PC-3 (cell line): ENCODE data around the gene ADARB2. TPM values are rescaled to one million over a fixed set of nuclear protein-coding genes. Genes with fewer than 3 reads are reported as not detected.

ENCODE experiments used
- ATAC-seq: fragments of 200-7000 bp; cut with Tn5 transposase; 2 replicates; pipeline ENCODE4 v1.9.1; 2020; ENCODE audit warnings: mild to moderate bottlenecking, moderate library complexity
- BruUV-seq: library from RNA; stranded (reverse); fragments of 400-500 nt; replicated peaks from 2 replicates; lab custom pipeline; 2021; lab: Mats Ljungman, UMichigan
- CTCF ChIA-PET: fragments of 300-600 bp; sonication (Branson Sonifier 250); formaldehyde crosslinking; loops from one replicate; lab custom pipeline; 2022; ENCODE audit warnings: antibody characterized with exemption; lab: Charles Lee
- POLR2A ChIA-PET: fragments of 300-600 bp; sonication (Branson Sonifier 250); formaldehyde crosslinking; loops from one replicate; lab custom pipeline; 2022; ENCODE audit warnings: antibody characterized with exemption; ENCODE audit not compliant: unreplicated experiment; lab: Charles Lee
- DNase-seq: peaks from one replicate; pipeline ENCODE4 v3.0.0-alpha.2; 2015
- H2AFZ ChIP-seq: fragments of 300-600 bp; sonication (generic); 2 replicates; pipeline ENCODE4 v1.6.0; 2016; ENCODE audit warnings: antibody characterized with exemption, low read length
- H3F3A ChIP-seq: fragments of 300-600 bp; sonication (generic); one replicate; pipeline ENCODE4 v1.6.0; 2017; ENCODE audit warnings: antibody characterized with exemption, low read length, control low read depth, mild to moderate bottlenecking; ENCODE audit not compliant: unreplicated experiment
- H3K27ac ChIP-seq: fragments of 300-600 bp; sonication (generic); 2 replicates; pipeline ENCODE4 v1.5.1; 2016; ENCODE audit warnings: mild to moderate bottlenecking, low read length
- H3K27me3 ChIP-seq: fragments of 300-600 bp; sonication (generic); 2 replicates; pipeline ENCODE4 v1.6.1; 2016; ENCODE audit warnings: low read length, mixed read lengths
- H3K36me3 ChIP-seq: fragments of 300-600 bp; sonication (generic); 2 replicates; pipeline ENCODE4 v1.6.1; 2016; ENCODE audit warnings: low read depth, mixed run types, low read length, mixed read lengths
- H3K4me1 ChIP-seq: fragments of 300-600 bp; sonication (generic); 2 replicates; pipeline ENCODE4 v1.5.1; 2016; ENCODE audit warnings: low read length; ENCODE audit not compliant: insufficient read depth
- H3K4me2 ChIP-seq: fragments of 300-600 bp; sonication (generic); 2 replicates; pipeline ENCODE4 v1.6.0; 2016; ENCODE audit warnings: low read length
- H3K4me3 ChIP-seq: fragments of 300-600 bp; sonication (generic); 2 replicates; pipeline ENCODE4 v1.5.1; 2016; ENCODE audit warnings: mild to moderate bottlenecking, low read length, mixed read lengths
- H3K79me2 ChIP-seq: fragments of 300-600 bp; sonication (generic); 2 replicates; pipeline ENCODE4 v1.6.1; 2017; ENCODE audit warnings: low read length, mixed read lengths
- H3K9ac ChIP-seq: fragments of 300-600 bp; sonication (generic); 2 replicates; pipeline ENCODE4 v1.6.0; 2016; ENCODE audit warnings: mild to moderate bottlenecking, low read length
- H3K9me2 ChIP-seq: fragments of 300-600 bp; sonication (generic); replicated peaks from 2 replicates; pipeline ENCODE4 v1.6.1; 2016; ENCODE audit warnings: mixed run types, low read length, mixed read lengths
- H3K9me3 ChIP-seq: fragments of 300-600 bp; sonication (generic); 2 replicates; pipeline ENCODE4 v1.6.1; 2016; ENCODE audit warnings: low read length, mixed read lengths
- H4K20me1 ChIP-seq: fragments of 300-600 bp; sonication (generic); 2 replicates; pipeline ENCODE4 v1.6.1; 2016; ENCODE audit warnings: low read length, mixed read lengths
- CTCF ChIP-seq: fragments of 300-600 bp; sonication (generic); conservative IDR thresholded peaks from 2 replicates; pipeline ENCODE4 v1.5.1; 2017; ENCODE audit warnings: antibody characterized with exemption, low read depth, mild to moderate bottlenecking, low read length
- EZH2 ChIP-seq: fragments of 300-600 bp; sonication (generic); IDR thresholded peaks from one replicate; pipeline ENCODE4 v1.6.1; 2017; ENCODE audit warnings: antibody characterized with exemption, mild to moderate bottlenecking, low read length; ENCODE audit not compliant: unreplicated experiment
- EZH2phosphoT487 ChIP-seq: fragments of 300-600 bp; sonication (generic); IDR thresholded peaks from 2 replicates; pipeline ENCODE4 v1.6.1; 2018; ENCODE audit warnings: mild to moderate bottlenecking, antibody characterized with exemption, low read length, borderline replicate concordance
- intact Hi-C: fragments of 100-400 bp; cut with micrococcal nuclease; formaldehyde crosslinking; loops from 2 replicates; pipeline ENCODE4 v1.9.0; 2023
- total RNA-seq: library from RNA; depleted of rRNA; stranded (reverse); fragments of >200 nt; gene quantifications from 2 replicates; pipeline ENCODE4 v1.2.3, GENCODE V29; 2014

The ADARB2 gene
- total RNA-seq, 1 experiment from 2014 or later: not detected

GRCh38 chr10:1183701-1184100, 553.6 kb downstream of the ADARB2 start:
- Histone ChIP-seq H3K4me3 (no peak overlapping the region), H3K4me1 (no peaks in the 10 kb centered on the region), H3K27me3 (peaks cover 18% of the 10 kb centered on the region), H3K27ac (no peak overlapping the region), H3K9me3 (no peaks in the 10 kb centered on the region), H3K4me2 (no peak overlapping the region), H3K9ac (no peak overlapping the region), H3K9me2 (no peaks in the 10 kb centered on the region), H4K20me1 (no peaks in the 10 kb centered on the region), H3F3A (no peaks in the 10 kb centered on the region), H3K79me2 (no peaks in the 10 kb centered on the region), H3K36me3 (no peaks in the 10 kb centered on the region), H2AFZ (no peak overlapping the region)
- TF ChIP-seq EZH2phosphoT487: no peak
- TF ChIP-seq CTCF: no peak
- TF ChIP-seq EZH2: no peak
- no TSS peak for BruUV-seq
- intact Hi-C loops: no loop called here
- DNase-seq (no peak), ATAC-seq (no peak)
- ChIA-PET CTCF (no interaction called here), POLR2A (no interaction called here)

- no peaks in the 10 kb centered on the region for H3K4me1 ChIP-seq
- no peaks in the 10 kb centered on the region for H3K79me2 ChIP-seq
- no peak overlapping the region for H3K27ac ChIP-seq
- POLR2A ChIA-PET: no interaction called here
- DNase-seq (no peak), ATAC-seq (no peak)
- H2AFZ ChIP-seq: no peak overlapping the region
- no peak for TF ChIP-seq EZH2
- CTCF ChIA-PET: no interaction called here
- intact Hi-C loops: no loop called here
- H3K36me3 ChIP-seq: no peaks in the 10 kb centered on the region
- H4K20me1 ChIP-seq: no peaks in the 10 kb centered on the region
- H3K4me2 ChIP-seq: no peak overlapping the region
- H3K9me2 ChIP-seq: no peaks in the 10 kb centered on the region
- H3K9ac ChIP-seq: no peak overlapping the region
- H3K27me3 ChIP-seq: peaks cover 24% of the 10 kb centered on the region; the same call in 1 of the 2 replicates
- no peaks in the 10 kb centered on the region for H3K9me3 ChIP-seq
- no peak overlapping the region for H3K4me3 ChIP-seq
- BruUV-seq: no TSS peak
- H3F3A ChIP-seq: no peaks in the 10 kb centered on the region
Measured at GRCh38 chr10:1183033-1183396, 554.3 kb downstream of the ADARB2 start.

GRCh38 chr10:1182280-1183032, 554.9 kb downstream of the ADARB2 start:
- Histone ChIP-seq H2AFZ (no peak overlapping the region), H3K27ac (no peak overlapping the region), H3K36me3 (no peaks in the 10 kb centered on the region), H3K9me3 (no peaks in the 10 kb centered on the region), H3K4me2 (no peak overlapping the region), H3K27me3 (peaks cover 26% of the 10 kb centered on the region; the same call in 1 of the 2 replicates), H3K79me2 (no peaks in the 10 kb centered on the region), H3K4me1 (no peaks in the 10 kb centered on the region), H3F3A (no peaks in the 10 kb centered on the region), H3K9ac (no peak overlapping the region), H4K20me1 (no peaks in the 10 kb centered on the region), H3K4me3 (no peak overlapping the region), H3K9me2 (no peaks in the 10 kb centered on the region)
- POLR2A ChIA-PET: no interaction called here
- TF ChIP-seq EZH2 (no peak), CTCF (no peak), EZH2phosphoT487 (no peak)
- DNase-seq (no peak), ATAC-seq (no peak)
- intact Hi-C loops: no loop called here
- BruUV-seq: no TSS peak
- CTCF ChIA-PET: no interaction called here
